K562 (cell line): ENCODE results near the gene GPR119. TPM values are rescaled to one million over a fixed set of nuclear protein-coding genes. Genes with fewer than 3 reads are reported as not detected.

Experiments
- ATAC-seq: fragments of 200-7000 bp; cut with Tn5 transposase; 3 replicates; pipeline ENCODE4 v1.9.1; 2020; ENCODE audit warnings: moderate library complexity
- BruUV-seq: library from RNA; stranded (reverse); fragments of 400-500 nt; replicated peaks from 2 replicates; lab custom pipeline; 2021; lab: Mats Ljungman, UMichigan
- CTCF ChIA-PET: fragments of 300-600 bp; formaldehyde crosslinking; extraction: SDS; loops from one replicate; lab custom pipeline; 2021; ENCODE audit warnings: low intra/inter-chr PET ratio; lab: Yijun Ruan, JAX
- POLR2A ChIA-PET: fragments of 300-600, 350-650 bp; sonication (Branson Sonifier 250); formaldehyde crosslinking; extraction: SDS; loops from one replicate; lab custom pipeline; 2021; ENCODE audit warnings: antibody characterized with exemption, inconsistent platforms; lab: Yijun Ruan, JAX
- DNase-seq, 4 experiments: peaks; one replicate each; pipeline versions ENCODE4 v3.0.0 to v3.0.0-alpha.2; 2011 to 2018; ENCODE audit warnings: low spot score in 3 of 4, mixed read lengths in 3 of 4; ENCODE audit errors: extremely low read depth in 1 of 4
- FAIRE-seq: peaks from 2 replicates; lab custom pipeline; 2011; peaks lifted over from hg19 to GRCh38; lab: Jason Lieb, UNC
- H2AFZ ChIP-seq: 2 replicates; pipeline ENCODE4 v1.6.0; 2011; ENCODE audit warnings: low read depth, low read length, control low read depth, inconsistent platforms
- H3K27ac ChIP-seq: fragments of 200-600 bp; 3 replicates; pipeline ENCODE4 v1.8.0; 2011; ENCODE audit warnings: low read depth, mild to moderate bottlenecking, control low read depth, inconsistent platforms, low read length, moderate library complexity, mixed read lengths; ENCODE audit errors: extremely low read depth
- H3K27me3 ChIP-seq, 2 experiments: fragments of 300-600 bp in 1 of 2; 2 replicates in 1 of 2; 3 replicates in 1 of 2; pipeline versions ENCODE4 v1.6.0 to v1.8.0; 2011; ENCODE audit warnings: inconsistent platforms in 2 of 2, low read length in 2 of 2, mild to moderate bottlenecking in 1 of 2, mixed read lengths in 1 of 2, moderate library complexity in 1 of 2; ENCODE audit not compliant: control insufficient read depth in 2 of 2, insufficient read depth in 2 of 2
- H3K36me3 ChIP-seq: fragments of 300-600 bp; 3 replicates; pipeline ENCODE4 v1.8.0; 2011; ENCODE audit warnings: mild to moderate bottlenecking, low read length, inconsistent platforms; ENCODE audit not compliant: control insufficient read depth, insufficient read depth
- H3K4me1 ChIP-seq, 2 experiments: fragments of 200-600 bp in 1 of 2; replicated peaks in 1 of 2; 2 replicates in 1 of 2; 3 replicates in 1 of 2; pipeline versions ENCODE4 v1.5.1 to v1.8.0; 2011; ENCODE audit warnings: inconsistent platforms in 2 of 2, low read length in 2 of 2, mild to moderate bottlenecking in 1 of 2, mixed read lengths in 1 of 2, moderate library complexity in 1 of 2; ENCODE audit not compliant: control insufficient read depth in 2 of 2, insufficient read depth in 2 of 2
- H3K4me2 ChIP-seq: 2 replicates; pipeline ENCODE4 v1.6.1; 2011; ENCODE audit warnings: low read length, control low read depth, inconsistent platforms, mixed read lengths; ENCODE audit not compliant: insufficient read depth
- H3K4me3 ChIP-seq: fragments of 200-600 bp; sonication (generic), shearing (Covaris generic); 2 replicates; pipeline ENCODE4 v1.5.1; 2016; ENCODE audit warnings: control low read depth, inconsistent platforms
- H3K79me2 ChIP-seq: fragments of 200-600 bp; 3 replicates; pipeline ENCODE4 v1.8.0; 2011; ENCODE audit warnings: low read length, inconsistent platforms; ENCODE audit not compliant: control insufficient read depth, insufficient read depth
- H3K9ac ChIP-seq, 2 experiments: 2 replicates each; pipeline versions ENCODE4 v1.6.0 to v1.6.1; 2011; ENCODE audit warnings: low read depth in 2 of 2, low read length in 2 of 2, control low read depth in 1 of 2, inconsistent platforms in 1 of 2, mild to moderate bottlenecking in 1 of 2, mixed read lengths in 1 of 2; ENCODE audit not compliant: insufficient read depth in 1 of 2
- H3K9me1 ChIP-seq: one replicate; pipeline ENCODE4 v1.6.0; 2011; ENCODE audit warnings: inconsistent platforms, mild to moderate bottlenecking, low read length, moderate library complexity; ENCODE audit not compliant: control insufficient read depth, insufficient read depth
- H3K9me3 ChIP-seq: replicated peaks from 2 replicates; pipeline ENCODE4 v1.5.1; 2011; ENCODE audit warnings: low read depth, low read length, inconsistent platforms; ENCODE audit not compliant: control insufficient read depth, insufficient read depth
- H4K20me1 ChIP-seq: replicated peaks from 2 replicates; pipeline ENCODE4 v1.6.1; 2011; ENCODE audit warnings: low read length, inconsistent platforms, mixed read lengths; ENCODE audit not compliant: control insufficient read depth, insufficient read depth
- CHD4 ChIP-seq: fragments of 200-600 bp; sonication (generic); IDR thresholded peaks from 3 replicates; pipeline ENCODE4 v1.6.1; 2012; ENCODE audit warnings: low read depth, mild to moderate bottlenecking, mixed read lengths, low read length, inconsistent platforms; ENCODE audit not compliant: insufficient read depth, insufficient replicate concordance, poor library complexity, severe bottlenecking
- HMBOX1 ChIP-seq: sonication (generic); IDR thresholded peaks from 2 replicates; pipeline ENCODE4 v1.6.1; 2016
- HMG20A ChIP-seq: fragments of 450-650 bp; formaldehyde crosslinking; conservative IDR thresholded peaks from 2 replicates; pipeline ENCODE4 v1.4.0; 2020; ENCODE audit warnings: mild to moderate bottlenecking, mixed read lengths
- PATZ1 ChIP-seq: fragments of 250-450 bp; sonication (Bioruptor Pico); IDR thresholded peaks from 2 replicates; pipeline ENCODE4 v1.5.0; 2020; ENCODE audit warnings: mild to moderate bottlenecking, borderline replicate concordance
- ZNF395 ChIP-seq: fragments of 200-800 bp; sonication (Bioruptor generic); IDR thresholded peaks from 2 replicates; pipeline ENCODE4 v1.6.1; 2017; ENCODE audit warnings: missing genetic modification characterization, missing compliant biosample characterization
- WGBS: fragments of 100-300 bp; shearing (Covaris generic); methylation state at CpG from one replicate; pipeline ENCODE4 v1.1.6; 2016; ENCODE audit warnings: low coverage, mixed read lengths; ENCODE audit not compliant: insufficient coverage; ENCODE audit errors: missing lambda C conversion rate; 5-methylcytosine and 5-hydroxymethylcytosine counted together
- in situ Hi-C: fragments of 300-500 bp; cut with MboI; formaldehyde crosslinking; loops from 4 replicates; pipeline ENCODE4 v1.15.0; 2018; ENCODE audit warnings: inconsistent platforms, mixed read lengths
- intact Hi-C: fragments of 100-400 bp; cut with micrococcal nuclease; formaldehyde crosslinking; loops from 2 replicates; pipeline ENCODE4 v1.14.2; 2022
- polyA plus RNA-seq, 8 experiments: library from polyadenylated mRNA; depleted of rRNA in 4 of 8; stranded (reverse) in 5 of 8; unstranded in 3 of 8; fragments of >200 nt; fragmentation: Nextera tagmentation in 2 of 8; fragmentation: Illumina TruSeq in 1 of 8; extraction: Ambion mirVana in 2 of 8; extraction: Trizol in 1 of 8; gene quantifications; 2 replicates each; pipeline versions ENCODE4 v1.2.1 to v1.2.3, GENCODE V29; 2011 to 2014; ENCODE audit warnings: inconsistent platforms in 1 of 8, missing spikeins in 1 of 8
- total RNA-seq, 7 experiments: library from RNA; depleted of rRNA in 6 of 7; stranded (reverse); fragments of >200 nt in 6 of 7; fragmentation: Illumina TruSeq in 2 of 7; extraction: Trizol in 2 of 7; gene quantifications; 2 replicates each; pipeline versions ENCODE4 v1.2.1 to v1.2.3, GENCODE V29; 2011 to 2021; ENCODE audit warnings: low replicate concordance in 1 of 7
- TF ChIP-seq, protein P1 (sequence below): fragments of 200-800 bp; sonication (Bioruptor generic); IDR thresholded peaks from 2 replicates; pipeline ENCODE4 v1.6.1; 2016; ENCODE audit warnings: missing genetic modification characterization, missing compliant biosample characterization

The GPR119 gene
- total and polyA plus RNA-seq, 9 of the 15 experiments (the other 6 are each of a cell fraction or from before 2014, with no cell fraction given) = not detected

DNA sequence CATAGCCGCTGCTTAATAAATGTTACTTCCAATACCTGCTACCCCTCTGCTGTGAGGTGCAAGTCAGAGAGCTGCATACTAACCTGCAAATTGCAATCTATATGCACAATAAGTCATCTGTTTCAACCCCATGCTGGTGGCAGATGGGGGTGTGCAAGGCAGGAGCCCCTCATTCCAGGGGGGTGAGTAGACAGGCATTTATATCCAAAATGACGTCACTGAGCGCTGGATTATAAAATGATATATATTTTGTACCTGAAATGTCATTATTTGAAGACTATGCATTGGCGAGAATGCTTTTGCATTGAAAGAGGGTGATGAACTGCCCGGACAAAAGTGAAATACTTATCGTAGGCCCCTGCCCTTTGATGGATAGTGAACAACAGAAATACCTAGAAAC lies 41.1 kb upstream of the GPR119 start (continued):
- TF ChIP-seq ZNF395 (CRISPR knock-in tag) = no peak

DNA sequence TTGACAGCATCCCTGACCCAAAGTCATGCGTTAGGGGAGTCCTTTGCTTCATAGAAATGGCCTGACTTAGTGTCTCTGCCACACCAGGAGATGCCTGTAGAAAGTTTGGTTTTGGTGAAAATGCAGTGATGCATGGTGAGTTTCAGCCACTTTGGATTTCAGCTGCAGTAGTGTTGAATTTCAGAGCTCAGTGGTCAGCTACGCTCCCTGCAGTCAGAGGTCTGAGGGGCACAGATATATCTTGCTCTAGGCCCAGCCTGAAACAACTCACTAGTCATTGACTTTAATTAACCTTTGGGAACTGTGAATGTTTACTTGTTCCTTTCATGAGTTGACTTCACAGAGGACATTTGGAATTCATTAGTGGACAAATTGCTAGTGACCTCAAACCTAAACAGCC lies 33.8 kb upstream of the GPR119 start:
- CTCF ChIA-PET = no interaction called here
- Histone ChIP-seq H3K79me2 (no peaks in the 10 kb centered on the region), H3K9me3 (no peaks in the 10 kb centered on the region), H3K9me1 (no peaks in the 10 kb centered on the region), H3K4me1 (peaks cover 4 to 37% of the 10 kb centered on the region in 2 experiments; a peak in 3 of 5 replicates), H4K20me1 (no peaks in the 10 kb centered on the region), H3K36me3 (peaks cover 12% of the 10 kb centered on the region; the same call in 1 of the 3 replicates), H3K9ac (no peak overlapping the region), H3K4me2 (no peak overlapping the region), H3K27ac (no peak overlapping the region), H3K4me3 (no peak overlapping the region), H2AFZ (peak overlapping the region; percentile 79), H3K27me3 (no peaks in the 10 kb centered on the region)
- in situ Hi-C loops (no loop called here), intact Hi-C loops (no loop called here)
- ATAC-seq (peak; percentile 61), FAIRE-seq (peak; percentile 15), DNase-seq (peak in 2 of 4 experiments; percentile 27 to 28)
- BruUV-seq = no TSS peak
- TF ChIP-seq HMBOX1 (peak; percentile 21; the same call in 1 of the 2 replicates), PATZ1 (CRISPR knock-in tag) (no peak), CHD4 (no peak), HMG20A (CRISPR knock-in tag) (no peak)
- TF ChIP-seq, protein P1, sequence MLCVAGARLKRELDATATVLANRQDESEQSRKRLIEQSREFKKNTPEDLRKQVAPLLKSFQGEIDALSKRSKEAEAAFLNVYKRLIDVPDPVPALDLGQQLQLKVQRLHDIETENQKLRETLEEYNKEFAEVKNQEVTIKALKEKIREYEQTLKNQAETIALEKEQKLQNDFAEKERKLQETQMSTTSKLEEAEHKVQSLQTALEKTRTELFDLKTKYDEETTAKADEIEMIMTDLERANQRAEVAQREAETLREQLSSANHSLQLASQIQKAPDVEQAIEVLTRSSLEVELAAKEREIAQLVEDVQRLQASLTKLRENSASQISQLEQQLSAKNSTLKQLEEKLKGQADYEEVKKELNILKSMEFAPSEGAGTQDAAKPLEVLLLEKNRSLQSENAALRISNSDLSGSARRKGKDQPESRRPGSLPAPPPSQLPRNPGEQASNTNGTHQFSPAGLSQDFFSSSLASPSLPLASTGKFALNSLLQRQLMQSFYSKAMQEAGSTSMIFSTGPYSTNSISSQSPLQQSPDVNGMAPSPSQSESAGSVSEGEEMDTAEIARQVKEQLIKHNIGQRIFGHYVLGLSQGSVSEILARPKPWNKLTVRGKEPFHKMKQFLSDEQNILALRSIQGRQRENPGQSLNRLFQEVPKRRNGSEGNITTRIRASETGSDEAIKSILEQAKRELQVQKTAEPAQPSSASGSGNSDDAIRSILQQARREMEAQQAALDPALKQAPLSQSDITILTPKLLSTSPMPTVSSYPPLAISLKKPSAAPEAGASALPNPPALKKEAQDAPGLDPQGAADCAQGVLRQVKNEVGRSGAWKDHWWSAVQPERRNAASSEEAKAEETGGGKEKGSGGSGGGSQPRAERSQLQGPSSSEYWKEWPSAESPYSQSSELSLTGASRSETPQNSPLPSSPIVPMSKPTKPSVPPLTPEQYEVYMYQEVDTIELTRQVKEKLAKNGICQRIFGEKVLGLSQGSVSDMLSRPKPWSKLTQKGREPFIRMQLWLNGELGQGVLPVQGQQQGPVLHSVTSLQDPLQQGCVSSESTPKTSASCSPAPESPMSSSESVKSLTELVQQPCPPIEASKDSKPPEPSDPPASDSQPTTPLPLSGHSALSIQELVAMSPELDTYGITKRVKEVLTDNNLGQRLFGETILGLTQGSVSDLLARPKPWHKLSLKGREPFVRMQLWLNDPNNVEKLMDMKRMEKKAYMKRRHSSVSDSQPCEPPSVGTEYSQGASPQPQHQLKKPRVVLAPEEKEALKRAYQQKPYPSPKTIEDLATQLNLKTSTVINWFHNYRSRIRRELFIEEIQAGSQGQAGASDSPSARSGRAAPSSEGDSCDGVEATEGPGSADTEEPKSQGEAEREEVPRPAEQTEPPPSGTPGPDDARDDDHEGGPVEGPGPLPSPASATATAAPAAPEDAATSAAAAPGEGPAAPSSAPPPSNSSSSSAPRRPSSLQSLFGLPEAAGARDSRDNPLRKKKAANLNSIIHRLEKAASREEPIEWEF (CRISPR knock-in tag) = no peak
- POLR2A ChIA-PET = interaction anchor here (0.6 kb wide), 1 partner anchor 604 kb away, joined by 3 read pairs; no protein-coding TSS in a partner anchor
- 72% methylated on average over 2 of the region's 2 CpGs for WGBS
